ENCODE measurements around the gene COLEC11.

GRCh38 chr2:3689998-3690748 lies 95.3 kb downstream of the COLEC11 start:
- TF ChIP-seq CTCF (IDR thresholded peaks at IDR 0.05; ENCODE audit: borderline replicate concordance, extremely low read depth, low read length, poor library complexity, severe bottlenecking) (no peak), EZH2 (IDR thresholded peaks at IDR 0.05; ENCODE audit: borderline replicate concordance, low read depth, low read length, severe bottlenecking) (no peak)

Data from DND-41 (cell line).